HCT116 (cell line): ENCODE data around the gene AATF. TPM values are rescaled to one million over a fixed set of nuclear protein-coding genes. Genes with fewer than 3 reads are reported as not detected.

Experiments
- ATAC-seq: fragments of 200-7000 bp; cut with Tn5 transposase; 2 replicates; pipeline ENCODE4 v1.9.1; 2020; ENCODE audit warnings: mild to moderate bottlenecking, moderate library complexity
- BruUV-seq: library from RNA; stranded (reverse); fragments of 400-500 nt; replicated peaks from 2 replicates; lab custom pipeline; 2021; lab: Mats Ljungman, UMichigan
- CTCF ChIA-PET: fragments of 300-600 bp; sonication (Branson Sonifier 250); formaldehyde crosslinking; loops from one replicate; lab custom pipeline; 2021; ENCODE audit warnings: antibody characterized with exemption; lab: Charles Lee
- POLR2A ChIA-PET: fragments of 300-600, 350-600 bp; sonication (Branson Sonifier 250); formaldehyde crosslinking; loops from one replicate; lab custom pipeline; 2021; ENCODE audit warnings: antibody characterized with exemption; lab: Charles Lee
- RAD21 ChIA-PET, 2 experiments: fragments of 300-600 bp; sonication (Branson Sonifier 250); formaldehyde crosslinking; loops; one replicate each; lab custom pipeline; 2023; ENCODE audit warnings: low total read pairs in 2 of 2; ENCODE audit not compliant: uncharacterized antibody in 2 of 2, unreplicated experiment in 2 of 2, low non-redundant PET in 1 of 2; lab: Charles Lee
- DNase-seq: peaks from one replicate; pipeline ENCODE4 v3.0.0-alpha.2; 2010; ENCODE audit warnings: low read depth, low spot score
- H2AFZ ChIP-seq: fragments of 200-600 bp; shearing (Covaris generic), sonication (generic); 2 replicates; pipeline ENCODE4 v1.6.1; 2017; ENCODE audit warnings: low read depth, mixed run types, mixed read lengths, antibody characterized with exemption, low read length; ENCODE audit not compliant: poor library complexity, severe bottlenecking
- H3K27ac ChIP-seq: 2 replicates; pipeline ENCODE4 v1.5.1; 2012; ENCODE audit warnings: low read depth, low read length
- H3K27me3 ChIP-seq: fragments of 200-600 bp; sonication (generic); 2 replicates; pipeline ENCODE4 v1.6.1; 2016; ENCODE audit warnings: mixed run types, low read length, mixed read lengths; ENCODE audit not compliant: insufficient read depth
- H3K36me3 ChIP-seq, 2 experiments: fragments of 200-500 bp in 1 of 2; fragments of 200-600 bp in 1 of 2; sonication (Bioruptor generic) in 1 of 2; sonication (generic) in 1 of 2; 2 replicates each; pipeline versions ENCODE4 v1.5.1 to v1.6.1; 2014 to 2016; ENCODE audit warnings: low read length in 2 of 2, inconsistent platforms in 1 of 2, mixed read lengths in 1 of 2, mixed run types in 1 of 2; ENCODE audit not compliant: insufficient read depth in 2 of 2, control insufficient read depth in 1 of 2
- H3K4me1 ChIP-seq, 2 experiments: fragments of 200-600 bp in 1 of 2; sonication (generic) in 1 of 2; 2 replicates each; pipeline versions ENCODE4 v1.5.1 to v1.6.1; 2012 to 2017; ENCODE audit warnings: low read length in 2 of 2, inconsistent platforms in 1 of 2, mild to moderate bottlenecking in 1 of 2, mixed read lengths in 1 of 2, mixed run types in 1 of 2, moderate library complexity in 1 of 2; ENCODE audit not compliant: insufficient read depth in 2 of 2, control insufficient read depth in 1 of 2
- H3K4me2 ChIP-seq: fragments of 200-600 bp; sonication (generic); 2 replicates; pipeline ENCODE4 v1.6.1; 2017; ENCODE audit warnings: mixed run types, low read length, mixed read lengths
- H3K4me3 ChIP-seq, 2 experiments: fragments of 200-600 bp in 1 of 2; sonication (generic) in 1 of 2; replicated peaks in 1 of 2; 2 replicates each; pipeline ENCODE4 v1.5.1; 2011 to 2016; ENCODE audit warnings: low read length in 2 of 2, control low read depth in 1 of 2, low read depth in 1 of 2, mild to moderate bottlenecking in 1 of 2, mixed read lengths in 1 of 2, mixed run types in 1 of 2
- H3K79me2 ChIP-seq: fragments of 200-600 bp; sonication (generic); 2 replicates; pipeline ENCODE4 v1.6.1; 2017; ENCODE audit warnings: mild to moderate bottlenecking, mixed run types, low read length, moderate library complexity, mixed read lengths; ENCODE audit not compliant: insufficient read depth
- H3K9ac ChIP-seq: fragments of 200-600 bp; sonication (generic); 2 replicates; pipeline ENCODE4 v1.6.1; 2016; ENCODE audit warnings: low read length, mixed read lengths
- H3K9me2 ChIP-seq: fragments of 200-600 bp; sonication (generic), shearing (Covaris generic); 2 replicates; pipeline ENCODE4 v1.6.1; 2017; ENCODE audit warnings: mixed run types, mild to moderate bottlenecking, moderate library complexity; ENCODE audit not compliant: insufficient read depth
- H3K9me3 ChIP-seq, 2 experiments: fragments of 200-500 bp in 1 of 2; fragments of 200-600 bp in 1 of 2; sonication (Bioruptor generic) in 1 of 2; sonication (generic) in 1 of 2; 2 replicates each; pipeline ENCODE4 v1.6.1; 2014 to 2017; ENCODE audit warnings: low read length in 2 of 2, mixed read lengths in 2 of 2, inconsistent platforms in 1 of 2, low read depth in 1 of 2, mild to moderate bottlenecking in 1 of 2, mixed run types in 1 of 2, moderate library complexity in 1 of 2; ENCODE audit not compliant: control insufficient read depth in 1 of 2, insufficient read depth in 1 of 2
- H4K20me1 ChIP-seq: fragments of 200-600 bp; sonication (generic), shearing (Covaris generic); 2 replicates; pipeline ENCODE4 v1.6.1; 2017; ENCODE audit warnings: mixed run types, mild to moderate bottlenecking, moderate library complexity; ENCODE audit not compliant: insufficient read depth
- CEBPB ChIP-seq: IDR thresholded peaks from 2 replicates; pipeline ENCODE4 v1.6.1; 2012; ENCODE audit warnings: low read depth
- CTCF ChIP-seq, 3 experiments: fragments of 200-600 bp in 1 of 3; sonication (generic) in 1 of 3; IDR thresholded peaks in 2 of 3; conservative IDR thresholded peaks in 1 of 3; 2 replicates each; pipeline ENCODE4 v1.5.1; 2012 to 2017; ENCODE audit warnings: low read depth in 2 of 3, low read length in 2 of 3, antibody characterized with exemption in 1 of 3, borderline replicate concordance in 1 of 3, control low read depth in 1 of 3, mild to moderate bottlenecking in 1 of 3, mixed read lengths in 1 of 3, mixed run types in 1 of 3, moderate library complexity in 1 of 3; ENCODE audit not compliant: insufficient read depth in 1 of 3
- ELF1 ChIP-seq: IDR thresholded peaks from 2 replicates; pipeline ENCODE4 v1.6.1; 2012; ENCODE audit warnings: low read depth, borderline replicate concordance
- EZH2phosphoT487 ChIP-seq: fragments of 200-600 bp; IDR thresholded peaks from 2 replicates; pipeline ENCODE4 v1.6.1; 2018; ENCODE audit warnings: antibody characterized with exemption, borderline replicate concordance
- JUND ChIP-seq: IDR thresholded peaks from 2 replicates; pipeline ENCODE4 v1.6.1; 2012
- RAD21 ChIP-seq: IDR thresholded peaks from 2 replicates; pipeline ENCODE4 v1.6.1; 2012; ENCODE audit warnings: low read depth, mild to moderate bottlenecking
- SIN3A ChIP-seq: IDR thresholded peaks from 2 replicates; pipeline ENCODE4 v1.6.1; 2012; ENCODE audit warnings: low read depth
- SP1 ChIP-seq: IDR thresholded peaks from 2 replicates; pipeline ENCODE4 v1.6.1; 2012; ENCODE audit warnings: low read depth
- SRF ChIP-seq: IDR thresholded peaks from 2 replicates; pipeline ENCODE4 v1.6.1; 2012; ENCODE audit warnings: low read depth
- YY1 ChIP-seq: IDR thresholded peaks from 2 replicates; pipeline ENCODE4 v1.6.1; 2011; ENCODE audit warnings: low read length, low read depth, moderate library complexity, mild to moderate bottlenecking; ENCODE audit not compliant: insufficient replicate concordance; ENCODE audit errors: extremely low read depth
- ZNF274 ChIP-seq: fragments of 200-500 bp; sonication (Bioruptor generic); IDR thresholded peaks from 2 replicates; pipeline ENCODE4 v1.6.1; 2014; ENCODE audit warnings: mild to moderate bottlenecking, low read depth, low read length, inconsistent platforms
- intact Hi-C: fragments of 100-400 bp; cut with micrococcal nuclease; formaldehyde crosslinking; loops from 2 replicates; pipeline ENCODE4 v1.10.0; 2022
- total RNA-seq: library from RNA; stranded (reverse); gene quantifications from one replicate; pipeline ENCODE4 v1.2.1, GENCODE V29; 2021; ENCODE audit not compliant: unreplicated experiment
- TF ChIP-seq, protein P1 (sequence below): IDR thresholded peaks from 2 replicates; pipeline ENCODE4 v1.6.1; 2012; ENCODE audit warnings: low read depth
- TF ChIP-seq, protein P2 (sequence below): IDR thresholded peaks from 2 replicates; pipeline ENCODE4 v1.6.1; 2012
- TF ChIP-seq, protein P3 (sequence below): IDR thresholded peaks from 2 replicates; pipeline ENCODE4 v1.6.1; 2012

Gene AATF
- total RNA-seq, 1 experiment from 2014 or later: 105 TPM

- H3K9me3 ChIP-seq: no peaks in the 10 kb centered on the region
- ChIA-PET RAD21 (no interaction called here), CTCF (no interaction called here)
- H3K27ac ChIP-seq: no peak overlapping the region
- no peak overlapping the region for H3K4me2 ChIP-seq
- intact Hi-C loops: no loop called here
- H3K4me3 ChIP-seq: no peak overlapping the region
- H3K79me2 ChIP-seq: no peaks in the 10 kb centered on the region
- no peaks in the 10 kb centered on the region for H3K4me1 ChIP-seq
- DNase-seq: no peak
- peaks cover 24 to 34% of the 10 kb centered on the region in 2 experiments; a peak in 3 of 4 replicates for H3K36me3 ChIP-seq
- 0 out of 2 replicates have a peak, but pooled peaks have one; percentile 30 for ATAC-seq
- no peaks in the 10 kb centered on the region for H4K20me1 ChIP-seq
- H3K9me2 ChIP-seq: no peaks in the 10 kb centered on the region
- TF ChIP-seq, protein P1, sequence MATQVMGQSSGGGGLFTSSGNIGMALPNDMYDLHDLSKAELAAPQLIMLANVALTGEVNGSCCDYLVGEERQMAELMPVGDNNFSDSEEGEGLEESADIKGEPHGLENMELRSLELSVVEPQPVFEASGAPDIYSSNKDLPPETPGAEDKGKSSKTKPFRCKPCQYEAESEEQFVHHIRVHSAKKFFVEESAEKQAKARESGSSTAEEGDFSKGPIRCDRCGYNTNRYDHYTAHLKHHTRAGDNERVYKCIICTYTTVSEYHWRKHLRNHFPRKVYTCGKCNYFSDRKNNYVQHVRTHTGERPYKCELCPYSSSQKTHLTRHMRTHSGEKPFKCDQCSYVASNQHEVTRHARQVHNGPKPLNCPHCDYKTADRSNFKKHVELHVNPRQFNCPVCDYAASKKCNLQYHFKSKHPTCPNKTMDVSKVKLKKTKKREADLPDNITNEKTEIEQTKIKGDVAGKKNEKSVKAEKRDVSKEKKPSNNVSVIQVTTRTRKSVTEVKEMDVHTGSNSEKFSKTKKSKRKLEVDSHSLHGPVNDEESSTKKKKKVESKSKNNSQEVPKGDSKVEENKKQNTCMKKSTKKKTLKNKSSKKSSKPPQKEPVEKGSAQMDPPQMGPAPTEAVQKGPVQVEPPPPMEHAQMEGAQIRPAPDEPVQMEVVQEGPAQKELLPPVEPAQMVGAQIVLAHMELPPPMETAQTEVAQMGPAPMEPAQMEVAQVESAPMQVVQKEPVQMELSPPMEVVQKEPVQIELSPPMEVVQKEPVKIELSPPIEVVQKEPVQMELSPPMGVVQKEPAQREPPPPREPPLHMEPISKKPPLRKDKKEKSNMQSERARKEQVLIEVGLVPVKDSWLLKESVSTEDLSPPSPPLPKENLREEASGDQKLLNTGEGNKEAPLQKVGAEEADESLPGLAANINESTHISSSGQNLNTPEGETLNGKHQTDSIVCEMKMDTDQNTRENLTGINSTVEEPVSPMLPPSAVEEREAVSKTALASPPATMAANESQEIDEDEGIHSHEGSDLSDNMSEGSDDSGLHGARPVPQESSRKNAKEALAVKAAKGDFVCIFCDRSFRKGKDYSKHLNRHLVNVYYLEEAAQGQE: no peak
- TF ChIP-seq ZNF274 (no peak), RAD21 (no peak), JUND (no peak), SRF (no peak), CTCF (IDR thresholded peaks at IDR 0.05 in 2 of 3, conservative IDR thresholded peaks at IDR 0.05 in 1 of 3; ENCODE audit: borderline replicate concordance in 1 of 3, insufficient read depth in 1 of 3, low read depth in 2 of 3, low read length in 2 of 3) (no peak), SIN3A (no peak), SP1 (no peak), YY1 (no peak), CEBPB (no peak), EZH2phosphoT487 (no peak), ELF1 (no peak)
- TF ChIP-seq, protein P2, sequence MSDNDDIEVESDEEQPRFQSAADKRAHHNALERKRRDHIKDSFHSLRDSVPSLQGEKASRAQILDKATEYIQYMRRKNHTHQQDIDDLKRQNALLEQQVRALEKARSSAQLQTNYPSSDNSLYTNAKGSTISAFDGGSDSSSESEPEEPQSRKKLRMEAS: no peak
- TF ChIP-seq, protein P3, sequence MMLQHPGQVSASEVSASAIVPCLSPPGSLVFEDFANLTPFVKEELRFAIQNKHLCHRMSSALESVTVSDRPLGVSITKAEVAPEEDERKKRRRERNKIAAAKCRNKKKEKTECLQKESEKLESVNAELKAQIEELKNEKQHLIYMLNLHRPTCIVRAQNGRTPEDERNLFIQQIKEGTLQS: no peak
- TF ChIP-seq, all 23 proteins: peak for 0
- Histone ChIP-seq H3K27me3 (no peaks in the 10 kb centered on the region), H3K9ac (no peak overlapping the region), H2AFZ (no peak overlapping the region)
- no TSS peak for BruUV-seq
- POLR2A ChIA-PET: no interaction called here
Observed at GRCh38 chr17:37092071-37092470, 143.3 kb downstream of the AATF start.
